ENCODE results near the gene SPTBN5. TPM values are rescaled to one million over a fixed set of nuclear protein-coding genes. Genes with fewer than 3 reads are reported as not detected.

The SPTBN5 gene
- total and polyA plus RNA-seq, 2 donors (not counting 1 experiment from before 2014, with no cell fraction given): 0.55 to 1.4 TPM

DNA sequence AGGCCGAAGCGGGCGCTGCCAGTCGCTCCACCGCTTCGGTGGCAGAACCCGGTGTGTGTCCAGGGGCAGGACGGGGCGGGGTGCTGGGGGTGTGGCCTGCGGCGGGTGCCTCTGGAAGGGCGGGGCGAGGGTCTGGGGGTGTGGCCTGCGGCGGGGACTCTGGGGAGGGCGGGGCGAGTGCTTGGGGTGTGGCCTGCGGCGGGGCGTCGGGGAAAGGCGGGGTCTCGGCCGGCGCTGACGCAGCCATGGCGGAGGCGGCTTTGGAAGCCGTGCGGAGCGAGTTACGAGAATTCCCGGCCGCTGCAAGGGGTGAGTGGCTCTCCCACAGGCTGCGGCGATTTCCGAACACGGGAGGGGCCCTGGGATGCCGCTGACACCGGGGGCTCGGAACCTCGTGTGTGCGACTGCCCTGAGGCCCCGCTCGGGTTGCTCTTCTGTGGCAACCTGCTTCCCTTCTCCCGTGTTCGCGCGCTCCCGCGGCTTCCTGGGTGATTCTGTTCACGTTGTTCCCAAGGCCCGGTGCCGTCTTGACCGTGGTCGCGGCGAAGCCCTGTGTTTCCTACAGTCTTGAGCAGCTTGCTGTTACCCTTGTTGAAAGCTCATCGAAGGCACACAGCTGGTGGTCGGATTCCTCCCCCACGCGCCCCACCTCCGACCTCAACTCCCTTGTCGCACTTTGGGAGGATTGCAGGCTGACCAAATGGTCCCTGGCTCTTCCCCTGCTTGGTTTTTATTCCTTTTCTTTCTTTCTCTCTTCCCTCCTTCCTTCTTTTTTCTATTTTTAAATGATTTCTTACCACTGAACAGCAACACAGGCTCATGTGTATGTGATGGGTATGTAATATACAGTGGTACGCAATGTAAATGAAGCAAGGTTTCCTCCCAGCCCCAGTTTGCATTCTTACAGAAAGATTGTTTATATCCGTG lies 65.7 kb downstream of the SPTBN5 start, which contains the start of gene JMJD7:
Gene JMJD7, plus strand, starts transcription at position 213 of the 927 bp plus-strand sequence. Its CDS starts 33 bp downstream, at position 246.
- Histone ChIP-seq H3K36me3 (replicated peaks in 1 of 2; ENCODE audit: control extremely low read depth in 1 of 2, control insufficient read depth in 1 of 2, extremely low read depth in 1 of 2, insufficient read depth in 2 of 2, low read length in 1 of 2) (peaks cover 0 to 15% of the 10 kb centered on the region in 2 experiments), H2AFZ (ENCODE audit: insufficient read depth, low read depth, low read length, poor library complexity, severe bottlenecking) (peak within 1 kb of the TSS; percentile 94), H3K4me1 (ENCODE audit: control insufficient read depth in 2 of 2, insufficient read depth in 2 of 2, low read length in 2 of 2) (peaks cover 16 to 28% of the 10 kb centered on the region in 2 donors), H3K9ac (ENCODE audit: low read length) (peak within 1 kb of the TSS; percentile 68), H3K9me3 (ENCODE audit: control extremely low read depth in 1 of 3, control insufficient read depth in 2 of 3, insufficient read depth in 1 of 3, low read length in 2 of 3) (no peaks in the 10 kb centered on the region), H3K4me2 (replicated peaks; ENCODE audit: low read depth, low read length, poor library complexity, severe bottlenecking) (peak within 1 kb of the TSS; percentile 100), H3K79me2 (ENCODE audit: control insufficient read depth, insufficient read depth, low read length) (peaks cover 31% of the 10 kb centered on the region), H3K4me3 (ENCODE audit: control extremely low read depth in 1 of 5, extremely low read depth in 1 of 5, insufficient read depth in 1 of 5, low read depth in 2 of 5, low read length in 4 of 5) (peak within 1 kb of the TSS; percentile 54 to 95 (median 87)), H3K27ac (ENCODE audit: low read length in 2 of 2) (peak within 1 kb of the TSS; percentile 32 to 53), H4K20me1 (ENCODE audit: control insufficient read depth, insufficient read depth, low read length, poor library complexity, severe bottlenecking) (peaks cover 27% of the 10 kb centered on the region), H3K27me3 (replicated peaks in 1 of 4; ENCODE audit: control extremely low read depth in 1 of 4, control insufficient read depth in 3 of 4, insufficient read depth in 4 of 4, low read length in 3 of 4) (no peaks in the 10 kb centered on the region)
- TF ChIP-seq CTCF (IDR thresholded peaks at IDR 0.05): no peak
- no peak for TF ChIP-seq EZH2 (IDR thresholded peaks at IDR 0.05; ENCODE audit: borderline replicate concordance, insufficient read depth, low read depth, low read length, poor library complexity, severe bottlenecking)
- DNase-seq (peak; percentile 93), ATAC-seq (ENCODE audit: low read depth) (peak; percentile 99)
- H3K27me3 Mint-ChIP-seq: no peaks in the 10 kb centered on the region
- H3K27ac Mint-ChIP-seq: peak within 1 kb of the TSS; percentile 63
- peaks cover 26% of the 10 kb centered on the region for H3K4me1 Mint-ChIP-seq
- CTCF ChIA-PET: interaction anchor here (1.0 to 3.3 kb wide), 4 partner anchors 55 to 77 kb away, joined by 3 to 21 read pairs (median 4); partner anchors contain the start of gene MAPKBP1
- POLR2A ChIA-PET: interaction anchor here (1.1 kb wide), 1 partner anchor 54 kb away, joined by 5 read pairs; the partner anchor contains the start of gene MAPKBP1
- peak within 1 kb of the TSS; percentile 86 for H3K4me3 Mint-ChIP-seq
- intact Hi-C loops (cut with micrococcal nuclease): loop anchor here (1.0 to 5.0 kb wide), 8 partner anchors 54 to 444 kb away; partner anchors contain the start of genes EHD4, GANC, MAPKBP1 and MGA
- 1% methylated on average over 55 of the region's 66 CpGs for WGBS (ENCODE audit: insufficient coverage)
- H3K9me3 Mint-ChIP-seq (ENCODE audit: insufficient read depth): no peaks in the 10 kb centered on the region

Data from B cell (primary cell).